GM23338 (cell line): Measurements from ENCODE around the gene LCE6A. TPM values are rescaled to one million over a fixed set of nuclear protein-coding genes. Genes with fewer than 3 reads are reported as not detected.

Experiments
- ATAC-seq: fragments of 200-7000 bp; cut with Tn5 transposase; 3 replicates; pipeline ENCODE4 v1.9.1; 2020
- DNase-seq: peaks from one replicate; pipeline ENCODE4 v3.0.0-alpha.2; 2015; ENCODE audit warnings: low spot score
- H2AFZ ChIP-seq: fragments of 200-600 bp; sonication (generic); 2 replicates; pipeline ENCODE4 v1.8.0; 2016; ENCODE audit warnings: antibody characterized with exemption, mild to moderate bottlenecking, moderate library complexity
- H3F3A ChIP-seq: fragments of 200-600 bp; sonication (generic); replicated peaks from 2 replicates; pipeline ENCODE4 v1.8.0; 2017; ENCODE audit warnings: antibody characterized with exemption, mixed run types, low read depth
- H3K27ac ChIP-seq: fragments of 200-600 bp; sonication (generic); 2 replicates; pipeline ENCODE4 v1.6.1; 2016; ENCODE audit warnings: low read depth
- H3K27me3 ChIP-seq: fragments of 200-600 bp; sonication (generic); 2 replicates; pipeline ENCODE4 v1.8.0; 2016; ENCODE audit warnings: mild to moderate bottlenecking, mixed run types, moderate library complexity; ENCODE audit not compliant: insufficient read depth
- H3K36me3 ChIP-seq: fragments of 200-600 bp; sonication (generic); 2 replicates; pipeline ENCODE4 v1.8.0; 2016; ENCODE audit warnings: mild to moderate bottlenecking; ENCODE audit not compliant: insufficient read depth
- H3K4me1 ChIP-seq: fragments of 200-600 bp; sonication (generic); 2 replicates; pipeline ENCODE4 v1.8.0; 2016; ENCODE audit warnings: mild to moderate bottlenecking, moderate library complexity; ENCODE audit not compliant: insufficient read depth
- H3K4me2 ChIP-seq: fragments of 200-600 bp; sonication (generic); 2 replicates; pipeline ENCODE4 v1.7.1; 2017; ENCODE audit warnings: mixed run types
- H3K4me3 ChIP-seq: fragments of 200-600 bp; sonication (generic); 2 replicates; pipeline ENCODE4 v1.6.1; 2016; ENCODE audit warnings: mixed run types
- H3K79me2 ChIP-seq: fragments of 200-600 bp; sonication (generic); replicated peaks from 2 replicates; pipeline ENCODE4 v1.8.0; 2017; ENCODE audit warnings: mild to moderate bottlenecking; ENCODE audit not compliant: insufficient read depth
- H3K9me2 ChIP-seq: fragments of 200-600 bp; sonication (generic); 2 replicates; pipeline ENCODE4 v1.8.0; 2017; ENCODE audit not compliant: insufficient read depth
- H4K20me1 ChIP-seq: fragments of 200-600 bp; sonication (generic); replicated peaks from 2 replicates; pipeline ENCODE4 v1.8.0; 2017; ENCODE audit warnings: mild to moderate bottlenecking; ENCODE audit not compliant: insufficient read depth
- H3K27ac Mint-ChIP-seq: 2 replicates; pipeline ENCODE4 v1.8.0; 2020; ENCODE audit warnings: inconsistent platforms, mild to moderate bottlenecking, moderate library complexity, mixed read lengths
- H3K27me3 Mint-ChIP-seq: 3 replicates; pipeline ENCODE4 v1.8.0; 2022; ENCODE audit warnings: low read depth, mild to moderate bottlenecking, moderate library complexity, mixed read lengths, inconsistent platforms; ENCODE audit not compliant: insufficient read depth, poor library complexity
- H3K36me3 Mint-ChIP-seq: 3 replicates; pipeline ENCODE4 v1.8.0; 2021; ENCODE audit warnings: low read depth, mild to moderate bottlenecking, inconsistent platforms, moderate library complexity, mixed read lengths
- H3K4me1 Mint-ChIP-seq: 3 replicates; pipeline ENCODE4 v1.8.0; 2020; ENCODE audit warnings: mild to moderate bottlenecking, inconsistent platforms, mixed read lengths
- H3K4me3 Mint-ChIP-seq: 3 replicates; pipeline ENCODE4 v1.8.0; 2021; ENCODE audit warnings: moderate library complexity, mild to moderate bottlenecking, inconsistent platforms, mixed read lengths
- H3K9me3 Mint-ChIP-seq: 3 replicates; pipeline ENCODE4 v1.8.0; 2020; ENCODE audit warnings: moderate library complexity, mild to moderate bottlenecking, inconsistent platforms, mixed read lengths
- CREB1 ChIP-seq: fragments of 250-450 bp; sonication (Bioruptor Pico); IDR thresholded peaks from 2 replicates; pipeline ENCODE4 v1.5.0; 2020; ENCODE audit warnings: low read depth, mild to moderate bottlenecking, moderate library complexity
- CTCF ChIP-seq, 2 experiments: fragments of 200-600 bp in 1 of 2; sonication (generic) in 1 of 2; conservative IDR thresholded peaks; 2 replicates each; pipeline versions ENCODE4 v1.5.1 to v1.6.1; 2016 to 2017; ENCODE audit warnings: antibody characterized with exemption in 2 of 2, low read depth in 2 of 2, mild to moderate bottlenecking in 2 of 2, moderate library complexity in 1 of 2
- EZH2 ChIP-seq: fragments of 200-600 bp; sonication (generic); IDR thresholded peaks from one replicate; pipeline ENCODE4 v1.8.0; 2017; ENCODE audit warnings: antibody characterized with exemption, mild to moderate bottlenecking, low read depth; ENCODE audit not compliant: unreplicated experiment
- EZH2phosphoT487 ChIP-seq: fragments of 200-600 bp; sonication (generic); IDR thresholded peaks from one replicate; pipeline ENCODE4 v1.8.1; 2018; ENCODE audit warnings: antibody characterized with exemption; ENCODE audit not compliant: unreplicated experiment
- JUNB ChIP-seq: IDR thresholded peaks from one replicate; pipeline ENCODE4 v1.6.1; 2016; ENCODE audit warnings: antibody characterized with exemption; ENCODE audit not compliant: unreplicated experiment
- NANOG ChIP-seq: IDR thresholded peaks from 2 replicates; pipeline ENCODE4 v1.6.1; 2016; ENCODE audit warnings: antibody characterized with exemption, borderline replicate concordance
- POLR2AphosphoS5 ChIP-seq: IDR thresholded peaks from 2 replicates; pipeline ENCODE4 v1.6.1; 2016; ENCODE audit warnings: antibody characterized with exemption, low read depth
- REST ChIP-seq: IDR thresholded peaks from one replicate; pipeline ENCODE4 v1.6.1; 2018; ENCODE audit warnings: antibody characterized with exemption; ENCODE audit not compliant: unreplicated experiment
- STAT1 ChIP-seq: IDR thresholded peaks from one replicate; pipeline ENCODE4 v1.6.1; 2016; ENCODE audit warnings: antibody characterized with exemption; ENCODE audit not compliant: unreplicated experiment
- ZNF114 ChIP-seq: fragments of 250-450 bp; sonication (Bioruptor Pico); IDR thresholded peaks from 2 replicates; pipeline ENCODE4 v1.5.0; 2020; ENCODE audit warnings: mild to moderate bottlenecking, moderate library complexity
- ZNF331 ChIP-seq: fragments of 250-450 bp; sonication (Bioruptor Pico); IDR thresholded peaks from 2 replicates; pipeline ENCODE4 v1.5.0; 2020; ENCODE audit warnings: low read depth, mild to moderate bottlenecking, moderate library complexity
- ZNF462 ChIP-seq: fragments of 250-450 bp; sonication (Bioruptor Pico); IDR thresholded peaks from 2 replicates; pipeline ENCODE4 v1.5.0; 2020; ENCODE audit warnings: mild to moderate bottlenecking, moderate library complexity
- polyA plus RNA-seq: library from polyadenylated mRNA; unstranded; fragments of >200 nt; fragmentation: Nextera tagmentation; extraction: Ambion mirVana; gene quantifications from 2 replicates; pipeline ENCODE4 v1.2.1, GENCODE V29; 2016
- total RNA-seq: library from RNA; depleted of rRNA; stranded (reverse); fragments of >200 nt; shearing (Covaris generic); gene quantifications from 2 replicates; pipeline ENCODE4 v1.2.3, GENCODE V29; 2014
- TF ChIP-seq, protein P1 (sequence below): IDR thresholded peaks from 2 replicates; pipeline ENCODE4 v1.6.1; 2016; ENCODE audit warnings: antibody characterized with exemption

Gene LCE6A
- total and polyA plus RNA-seq, 2 experiments from 2014 or later: not detected

DNA sequence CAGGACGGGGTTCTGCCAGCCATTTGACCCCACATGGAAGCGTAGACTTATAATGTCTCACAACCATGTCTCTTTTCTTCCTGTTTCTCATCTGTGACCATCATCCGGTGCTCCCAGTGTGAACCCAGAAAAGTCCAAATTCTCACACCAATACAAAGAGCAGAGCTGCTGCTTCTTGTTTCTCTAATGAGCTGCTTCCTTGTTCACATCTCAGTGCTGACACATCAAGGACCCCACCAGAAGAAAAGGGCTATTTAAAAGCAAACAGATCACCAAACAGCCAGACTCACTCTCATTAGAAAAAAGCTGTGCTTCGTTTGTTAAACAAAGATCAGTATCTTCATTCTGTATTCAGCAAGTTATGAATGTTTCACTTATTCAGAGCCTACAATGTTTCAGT lies 47.0 kb upstream of the LCE6A start:
- H3K4me1 ChIP-seq: no peaks in the 10 kb centered on the region
- H3K4me2 ChIP-seq: no peak overlapping the region
- Mint-ChIP-seq H3K36me3 (no peaks in the 10 kb centered on the region), H3K27ac (no peak overlapping the region), H3K4me1 (peaks cover 2% of the 10 kb centered on the region; the same call in 1 of the 3 replicates), H3K9me3 (no peaks in the 10 kb centered on the region), H3K27me3 (peaks cover 3% of the 10 kb centered on the region), H3K4me3 (no peak overlapping the region)
- no peaks in the 10 kb centered on the region for H4K20me1 ChIP-seq
- H3K9me2 ChIP-seq: no peaks in the 10 kb centered on the region; the same call in 1 of the 2 replicates
- no peak for DNase-seq
- no peaks in the 10 kb centered on the region for H3F3A ChIP-seq
- H3K27me3 ChIP-seq: no peaks in the 10 kb centered on the region
- H3K36me3 ChIP-seq: no peaks in the 10 kb centered on the region
- no peak for ATAC-seq
- no peak overlapping the region for H2AFZ ChIP-seq
- no peaks in the 10 kb centered on the region for H3K79me2 ChIP-seq
- no peak overlapping the region for H3K27ac ChIP-seq
- no peak overlapping the region for H3K4me3 ChIP-seq
- TF ChIP-seq REST: no peak
- TF ChIP-seq ZNF114 (CRISPR knock-in tag): no peak
- no peak for TF ChIP-seq EZH2phosphoT487
- TF ChIP-seq POLR2AphosphoS5: no peak
- TF ChIP-seq ZNF462 (CRISPR knock-in tag): no peak
- no peak for TF ChIP-seq ZNF331 (CRISPR knock-in tag)
- TF ChIP-seq EZH2: no peak
- no peak for TF ChIP-seq JUNB
- TF ChIP-seq CREB1 (CRISPR knock-in tag): no peak
- no peak for TF ChIP-seq NANOG
- TF ChIP-seq, protein P1, sequence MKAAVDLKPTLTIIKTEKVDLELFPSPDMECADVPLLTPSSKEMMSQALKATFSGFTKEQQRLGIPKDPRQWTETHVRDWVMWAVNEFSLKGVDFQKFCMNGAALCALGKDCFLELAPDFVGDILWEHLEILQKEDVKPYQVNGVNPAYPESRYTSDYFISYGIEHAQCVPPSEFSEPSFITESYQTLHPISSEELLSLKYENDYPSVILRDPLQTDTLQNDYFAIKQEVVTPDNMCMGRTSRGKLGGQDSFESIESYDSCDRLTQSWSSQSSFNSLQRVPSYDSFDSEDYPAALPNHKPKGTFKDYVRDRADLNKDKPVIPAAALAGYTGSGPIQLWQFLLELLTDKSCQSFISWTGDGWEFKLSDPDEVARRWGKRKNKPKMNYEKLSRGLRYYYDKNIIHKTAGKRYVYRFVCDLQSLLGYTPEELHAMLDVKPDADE: no peak
- no peak for TF ChIP-seq CTCF (conservative IDR thresholded peaks at IDR 0.05; ENCODE audit: low read depth in 2 of 2)
- no peak for TF ChIP-seq STAT1
